NCI-H82 treated with DMSO at 0.1 percent for 48 hours (cell line): ENCODE results near the gene FANCI.
"Not testable (repeated sequence)": the region's sequence is repeated elsewhere in the genome, so short reads cannot be mapped to it uniquely, and the experiment has no call there.

Source experiments
- DNase-seq: peaks from one replicate; lab custom pipeline; 2025; ENCODE audit not compliant: unreplicated experiment; lab: John Stamatoyannopoulos, UW

FANCI gene

DNA sequence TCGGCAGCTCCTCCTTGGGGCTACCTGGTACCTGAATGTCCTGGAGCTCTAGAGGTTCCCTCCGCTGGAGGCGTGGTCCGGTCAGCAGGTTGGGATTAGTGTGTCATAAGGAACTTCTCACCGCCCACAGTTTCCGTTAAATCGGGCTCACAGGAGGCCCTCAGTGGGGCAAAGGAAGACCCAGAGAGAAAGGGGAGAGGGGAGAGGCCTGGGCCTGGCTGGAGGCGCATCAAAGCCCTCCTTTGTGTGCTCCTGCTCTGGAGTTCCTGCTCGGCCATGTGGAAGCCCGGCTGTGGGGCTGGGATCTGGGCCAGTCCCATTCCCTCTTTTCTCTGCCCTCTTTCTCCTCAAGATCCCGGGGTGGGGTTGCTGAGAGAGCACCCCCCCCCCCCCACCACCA is 22.2 kb upstream of the FANCI start, which contains the start of gene RLBP1:
RLBP1 (minus strand) TSS at position 37 of the 400 bp plus-strand sequence. CDS start 2,604 bp downstream, outside the sequence.
- DNase-seq = no peak

DNA sequence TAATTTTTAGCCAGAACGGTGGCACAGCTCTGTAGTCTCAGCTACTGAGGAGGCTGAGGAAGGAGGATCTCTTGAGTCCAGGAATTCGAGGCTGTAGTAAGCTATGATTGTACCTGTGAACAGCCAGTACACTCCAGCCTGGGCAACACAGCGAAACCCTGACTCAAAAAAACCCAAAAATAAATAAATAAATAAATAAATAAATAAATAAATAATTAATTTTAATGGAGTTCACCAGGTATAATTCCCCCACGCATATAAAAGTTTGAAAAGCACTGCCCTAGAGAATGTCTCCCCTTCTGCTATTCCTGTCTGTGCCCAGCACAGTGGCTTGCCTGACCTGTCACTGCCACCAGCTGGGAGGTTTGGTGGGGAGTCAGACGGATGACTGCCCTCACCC is 18.2 kb upstream of the FANCI start:
- no peak for DNase-seq

DNA sequence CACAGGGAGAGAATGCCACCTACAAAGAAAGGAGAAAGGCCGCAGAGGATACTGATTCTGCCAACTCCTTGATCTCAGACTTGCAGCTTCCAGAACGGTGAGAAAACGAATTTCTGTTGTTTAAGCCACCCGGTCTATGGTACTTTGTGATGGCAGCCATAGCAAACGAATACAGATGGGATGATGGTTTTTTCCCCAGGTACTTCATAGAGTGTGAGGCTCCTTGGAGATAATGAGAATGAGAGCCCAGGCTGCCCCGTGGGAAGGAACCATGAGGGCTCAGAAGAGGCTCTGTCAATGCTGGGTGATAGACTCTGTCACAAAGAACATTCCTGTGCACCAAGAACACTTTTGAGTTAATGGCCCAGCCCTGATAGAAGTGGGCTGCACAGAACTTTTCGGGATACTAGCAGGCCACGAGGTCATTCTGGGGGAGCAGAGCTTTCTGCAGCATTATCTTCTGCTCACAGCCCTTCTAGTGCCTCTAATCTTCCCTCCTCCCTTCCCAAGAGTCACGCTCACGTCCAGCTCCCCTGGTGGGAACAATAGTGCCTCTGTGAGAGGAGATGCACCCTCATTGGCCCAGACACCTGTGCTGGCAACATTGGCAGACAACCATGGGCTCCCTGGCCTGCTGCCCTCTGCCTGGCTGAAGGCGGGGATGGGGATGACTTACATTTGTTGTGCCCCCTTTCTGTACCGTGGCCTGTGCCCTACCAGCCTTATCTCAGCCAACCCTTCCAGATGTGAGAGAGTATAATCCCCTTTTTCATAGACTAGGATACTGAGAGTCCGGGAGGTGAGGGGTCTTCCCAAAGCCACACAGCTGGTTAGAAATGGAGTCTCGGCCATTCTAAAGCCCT is 17.2 kb upstream of the FANCI start:
- DNase-seq = no peak

DNA sequence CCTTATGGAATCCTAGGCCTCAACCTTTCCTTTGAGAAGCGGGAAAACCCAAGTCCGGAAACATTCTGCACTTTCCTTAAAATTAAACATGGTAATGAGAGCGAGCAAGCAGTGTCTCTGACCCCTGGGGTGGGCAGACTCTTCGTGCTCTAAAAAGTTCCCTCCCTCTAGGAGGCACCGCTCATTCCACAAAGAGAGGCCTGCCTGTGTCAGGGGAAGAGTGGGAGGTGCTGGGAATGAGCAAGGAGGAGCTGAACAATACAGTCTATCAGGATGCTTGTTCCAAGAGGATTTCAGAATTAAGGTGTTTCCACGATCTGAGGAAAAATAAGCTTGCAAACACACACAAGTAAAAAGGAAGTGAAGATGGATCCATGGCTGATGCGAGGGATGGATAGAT is 16.4 kb upstream of the FANCI start:
- no peak for DNase-seq

DNA sequence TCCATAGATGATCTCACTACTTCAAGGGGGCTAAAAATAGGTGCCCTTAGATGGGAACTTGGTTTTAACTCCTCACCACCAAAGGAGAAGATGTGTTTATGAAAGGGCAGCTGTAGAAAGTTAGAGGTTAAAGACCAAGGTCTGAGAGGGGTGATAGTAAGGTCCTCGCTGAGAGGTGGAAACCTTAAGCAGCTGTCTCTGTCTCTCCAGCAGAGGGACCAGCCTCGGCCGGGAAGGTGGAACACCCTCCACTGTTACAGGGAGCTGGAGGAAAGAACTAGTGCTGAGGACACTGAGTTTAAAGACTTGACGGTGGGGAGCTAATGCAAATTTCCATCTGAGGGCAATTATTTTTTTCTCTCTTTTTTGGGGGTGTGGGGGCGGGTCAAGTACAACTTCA is 13.5 kb upstream of the FANCI start:
- DNase-seq = no peak

DNA sequence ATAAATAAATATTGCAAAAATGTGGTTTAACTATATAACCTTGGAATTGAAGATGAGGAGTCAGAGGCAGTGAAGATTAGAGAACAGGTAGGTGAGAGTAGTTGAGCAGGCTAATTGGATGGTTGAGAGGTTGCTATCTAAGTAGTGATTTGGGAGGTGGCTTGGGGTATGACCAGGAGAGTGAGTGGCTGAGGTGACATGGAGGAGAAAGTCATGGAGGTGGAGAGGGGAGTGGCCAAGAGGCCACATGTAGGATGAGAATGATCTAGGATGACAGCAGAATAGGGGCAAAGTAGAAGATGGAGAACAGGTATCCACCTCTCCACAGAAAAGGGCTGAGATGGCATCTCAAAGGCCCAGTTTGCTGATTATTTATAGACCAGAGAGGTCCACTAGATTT is 11.9 kb upstream of the FANCI start:
- DNase-seq = no peak

DNA sequence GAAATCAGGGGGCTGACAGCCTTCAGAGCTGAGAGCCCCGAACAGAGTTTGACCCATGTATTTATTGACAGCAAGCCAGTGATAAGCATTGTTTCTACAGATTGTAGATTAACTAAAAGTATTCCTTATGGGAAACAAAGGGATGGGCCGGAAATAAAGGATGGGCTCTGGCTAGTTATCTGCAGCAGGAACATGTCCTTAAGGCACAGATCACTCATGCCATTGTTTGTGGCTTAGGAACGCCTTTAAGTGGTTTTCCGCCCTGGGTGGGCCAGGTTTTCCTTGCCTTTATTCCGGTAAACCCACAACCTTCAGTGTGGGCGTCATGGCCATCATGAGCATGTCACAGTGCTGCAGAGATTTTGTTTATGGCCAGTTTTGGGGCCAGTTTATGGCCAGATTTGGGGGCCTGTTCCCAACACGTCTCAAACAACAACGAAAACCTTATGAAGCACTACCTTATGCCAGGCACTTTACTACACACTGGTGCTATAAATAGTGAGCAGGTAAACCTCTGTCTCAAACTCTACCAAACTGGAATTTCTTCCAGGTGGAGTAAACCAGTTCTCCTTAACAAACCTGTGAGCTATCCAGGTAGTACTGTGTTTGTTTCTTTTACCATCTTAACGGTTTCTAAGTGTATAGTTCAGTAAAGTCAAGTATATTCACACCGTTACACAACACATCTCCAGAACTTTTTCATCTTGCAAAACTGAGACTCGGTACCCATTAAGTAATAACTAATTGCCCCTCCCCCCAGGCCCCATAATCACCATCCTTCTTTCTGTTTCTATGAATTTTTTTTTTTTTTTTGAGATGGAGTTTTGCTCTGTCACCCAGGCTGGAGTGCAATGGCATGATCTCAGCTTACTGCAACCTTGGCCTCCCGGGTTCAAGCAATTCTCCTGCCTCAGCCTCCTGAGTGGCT is 3.6 kb upstream of the FANCI start:
- not testable (repeated sequence) for DNase-seq

DNA sequence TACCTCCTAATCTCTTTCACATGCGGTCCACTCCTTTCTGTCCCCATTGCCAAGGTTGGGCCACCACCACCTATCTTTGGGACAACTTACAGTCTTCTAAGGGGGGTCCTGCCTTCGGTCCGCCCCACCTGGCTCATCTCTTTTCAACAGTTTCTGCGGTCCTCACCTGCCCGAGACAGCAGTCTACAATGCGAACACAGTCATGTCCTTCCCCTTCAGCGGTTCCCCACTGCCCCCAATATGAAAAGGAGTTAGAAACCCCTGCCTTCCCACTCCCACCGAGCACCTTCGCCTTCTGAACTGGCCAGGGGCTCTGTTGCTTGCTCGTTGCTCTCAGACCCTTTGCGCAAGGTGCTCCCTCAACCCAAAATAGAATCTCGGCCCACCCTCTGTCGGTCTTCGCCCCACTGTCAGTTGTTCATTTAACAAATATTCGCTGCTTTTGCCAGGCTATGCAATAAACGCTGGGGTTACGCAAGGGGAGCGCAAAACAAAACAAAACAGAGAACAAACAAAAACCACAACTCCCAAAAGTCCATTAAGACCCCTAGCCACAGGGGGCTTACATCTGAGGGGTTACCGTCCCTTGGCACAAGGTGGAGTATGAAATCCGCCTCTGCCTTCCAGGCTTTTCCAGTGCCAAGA is 611 bp upstream of the FANCI start:
- no peak for DNase-seq

DNA sequence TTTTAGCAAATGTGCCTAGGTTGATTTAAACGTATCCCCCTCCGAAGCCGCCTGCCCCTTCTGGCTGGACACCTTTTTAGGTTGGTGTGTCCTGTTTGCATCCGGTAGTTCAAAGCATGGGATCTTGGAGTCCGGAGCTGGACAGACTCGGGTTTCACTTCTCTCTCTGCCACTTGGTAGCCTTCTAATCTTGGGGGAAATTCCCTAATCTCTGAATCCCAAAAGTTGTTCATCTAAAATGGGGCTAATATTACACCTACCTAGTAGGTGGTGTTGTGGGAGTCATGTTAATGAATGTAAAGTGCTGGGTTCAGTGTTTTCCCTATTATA is 760 bp downstream of the FANCI start:
- no peak for DNase-seq

DNA sequence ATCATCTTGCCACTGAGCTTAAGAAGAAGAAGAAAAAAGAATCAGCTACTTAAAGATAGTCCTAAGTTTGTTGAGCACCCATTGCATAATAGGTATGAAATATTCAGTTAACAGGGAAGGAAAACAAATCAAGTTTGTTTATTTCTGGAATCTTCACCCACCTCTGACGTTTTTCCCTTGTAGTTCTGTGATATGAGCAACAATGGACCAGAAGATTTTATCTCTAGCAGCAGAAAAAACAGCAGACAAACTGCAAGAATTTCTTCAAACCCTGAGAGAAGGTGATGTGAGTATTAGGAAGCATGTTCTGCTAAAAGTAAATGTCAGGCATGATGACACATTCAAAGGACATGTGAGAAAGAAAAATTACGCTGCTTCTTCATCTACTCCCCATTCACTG is 3.7 kb downstream of the FANCI start:
- no peak for DNase-seq

DNA sequence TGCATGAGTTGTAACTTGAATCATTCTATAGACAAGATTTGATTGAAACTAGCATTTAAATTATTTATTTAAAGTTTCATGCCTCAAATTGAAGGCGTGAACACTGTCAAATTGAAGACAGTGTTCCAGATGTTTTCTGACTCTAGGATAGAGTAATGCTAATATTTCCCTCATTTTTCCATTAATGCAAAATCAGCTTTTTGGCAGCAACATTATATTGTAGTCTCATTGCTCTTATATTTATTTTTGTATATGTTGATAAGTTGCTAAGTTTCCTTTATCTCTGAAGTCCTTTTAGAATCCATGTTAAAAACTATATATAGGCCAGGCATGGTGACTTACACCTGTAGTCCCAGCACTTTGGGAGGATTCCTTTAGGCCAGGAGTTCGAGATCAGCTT is 4.8 kb downstream of the FANCI start:
- no peak for DNase-seq

DNA sequence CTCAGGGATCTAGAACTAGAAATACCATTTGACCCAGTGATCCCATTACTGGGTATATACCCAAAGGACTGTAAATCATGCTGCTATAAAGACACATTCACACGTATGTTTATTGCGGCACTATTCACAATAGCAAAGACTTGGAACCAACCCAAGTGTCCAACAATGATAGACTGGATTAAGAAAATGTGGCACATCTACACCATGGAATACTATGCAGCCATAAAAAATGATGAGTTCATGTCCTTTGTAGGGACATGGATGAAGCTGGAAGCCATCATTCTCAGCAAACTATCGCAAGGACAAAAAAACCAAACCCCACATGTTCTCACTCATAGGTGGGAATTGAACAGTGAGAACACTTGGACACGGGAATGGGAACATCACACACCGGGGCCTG is 6.4 kb downstream of the FANCI start:
- DNase-seq = not testable (repeated sequence)

DNA sequence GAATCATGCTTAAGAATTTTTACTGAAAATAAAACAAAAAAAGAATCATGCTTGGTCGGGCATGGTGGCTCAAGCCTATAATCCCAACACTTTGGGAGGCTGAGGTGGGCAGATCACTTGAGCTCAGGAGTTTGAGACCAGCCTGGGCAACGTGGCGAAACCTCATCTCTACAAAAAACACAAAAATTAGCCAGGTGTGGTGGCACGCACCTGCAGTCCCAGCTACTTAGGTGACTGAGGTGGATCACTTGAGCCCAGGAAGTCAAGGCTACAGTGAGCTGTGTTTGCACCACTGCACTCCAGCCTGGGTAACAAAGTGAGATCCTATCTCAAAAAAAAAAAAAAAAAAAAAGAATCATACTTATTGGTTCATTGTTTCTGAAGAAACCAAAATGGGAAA is 33.5 kb downstream of the FANCI start:
- not testable (repeated sequence) for DNase-seq

DNA sequence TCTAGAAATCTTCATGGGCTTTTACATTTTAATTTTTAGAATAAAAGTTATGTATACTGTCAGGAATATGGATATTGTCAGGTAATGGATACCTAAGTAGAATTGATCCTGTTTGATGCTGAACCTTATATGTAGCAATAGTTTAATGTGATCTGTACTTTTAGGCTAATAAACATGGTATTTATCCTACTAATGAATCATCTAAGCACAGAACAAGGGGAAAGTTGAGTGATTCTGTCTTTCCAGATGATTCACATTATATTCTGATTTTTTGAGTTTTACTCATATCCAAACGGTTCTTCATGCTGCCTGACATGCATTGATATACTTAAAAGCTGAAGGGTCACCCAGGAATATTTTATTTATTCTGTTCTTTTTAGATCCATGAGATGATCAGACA is 34.5 kb downstream of the FANCI start:
- DNase-seq = no peak

DNA sequence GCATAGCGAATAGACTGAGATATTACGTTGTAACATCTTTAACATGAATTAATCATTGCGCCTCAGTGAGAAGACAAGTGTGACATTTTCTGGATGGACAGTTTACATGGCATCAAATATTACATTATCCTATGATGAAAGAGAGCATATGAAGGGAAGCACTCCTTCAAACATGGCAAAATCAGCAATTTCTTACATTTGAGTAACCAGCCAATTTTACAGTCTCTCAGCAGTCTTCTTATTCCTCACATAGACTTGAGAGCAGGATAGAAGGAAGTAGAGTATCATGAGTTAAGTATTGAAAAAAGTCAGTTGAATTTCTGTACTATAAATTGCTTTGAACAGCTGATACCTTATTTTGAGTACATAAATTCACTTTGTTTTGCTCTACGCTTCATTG is 38.9 kb downstream of the FANCI start:
- no peak for DNase-seq

DNA sequence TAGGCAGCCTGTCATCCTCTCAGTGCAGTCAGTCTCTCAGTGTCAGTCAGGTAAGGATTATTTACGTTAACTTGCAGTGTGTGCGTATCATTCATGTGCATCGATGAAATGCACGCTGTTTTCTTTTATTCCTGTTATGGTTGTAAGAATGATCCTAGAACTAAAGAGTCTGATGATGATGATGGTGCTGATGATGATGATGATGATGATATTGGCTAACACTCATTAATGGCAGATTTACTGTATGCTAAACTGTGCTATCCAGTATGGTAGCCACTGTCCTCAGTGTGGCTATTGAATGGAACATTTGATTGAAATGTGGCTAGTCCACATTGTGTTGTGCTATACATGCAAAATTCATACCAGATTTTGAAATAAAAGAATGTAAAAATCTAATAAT is 39.4 kb downstream of the FANCI start:
- DNase-seq = no peak

DNA sequence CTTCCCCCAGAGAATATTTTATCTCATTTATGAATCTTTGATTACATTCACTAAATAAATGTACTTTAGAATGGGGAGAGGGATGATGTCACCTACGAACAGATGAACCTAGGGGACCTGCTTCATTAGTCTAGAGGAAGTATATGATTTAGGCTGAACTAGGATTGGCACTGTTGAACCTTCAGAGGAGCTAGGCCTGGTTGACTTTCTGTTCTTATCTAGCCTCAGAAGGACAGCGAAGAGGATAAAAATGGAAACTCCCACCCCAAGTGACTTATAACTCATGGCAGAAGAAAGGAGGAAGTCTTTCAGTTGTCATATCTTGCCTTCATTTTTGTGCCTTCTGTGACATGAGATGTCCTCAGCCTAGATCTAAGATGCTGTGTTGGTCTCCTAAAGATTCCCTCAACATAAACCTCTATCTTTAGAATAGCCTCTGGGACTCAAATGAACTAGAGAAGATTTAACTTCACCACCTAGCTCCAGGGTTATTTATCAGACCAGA is 48.2 kb downstream of the FANCI start:
- no peak for DNase-seq

DNA sequence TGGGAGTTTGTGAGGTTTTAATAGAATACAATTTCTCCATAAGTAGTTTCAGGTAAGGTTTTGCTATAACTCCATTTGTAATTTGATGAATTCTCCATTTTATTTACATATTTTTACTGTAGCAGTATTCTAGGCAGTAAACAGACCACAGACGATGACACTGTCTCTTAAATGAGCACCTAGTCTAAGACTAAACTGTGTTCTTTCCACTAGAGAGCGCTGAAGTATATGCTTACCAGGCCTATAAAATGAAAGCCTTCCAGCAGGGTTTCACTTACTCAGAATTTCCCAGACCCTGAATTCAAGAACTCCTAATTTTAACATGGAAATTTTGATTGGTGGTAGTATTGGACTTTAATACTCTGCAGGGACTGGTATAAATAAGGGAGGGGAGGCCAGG is 49.2 kb downstream of the FANCI start:
- DNase-seq = no peak

DNA sequence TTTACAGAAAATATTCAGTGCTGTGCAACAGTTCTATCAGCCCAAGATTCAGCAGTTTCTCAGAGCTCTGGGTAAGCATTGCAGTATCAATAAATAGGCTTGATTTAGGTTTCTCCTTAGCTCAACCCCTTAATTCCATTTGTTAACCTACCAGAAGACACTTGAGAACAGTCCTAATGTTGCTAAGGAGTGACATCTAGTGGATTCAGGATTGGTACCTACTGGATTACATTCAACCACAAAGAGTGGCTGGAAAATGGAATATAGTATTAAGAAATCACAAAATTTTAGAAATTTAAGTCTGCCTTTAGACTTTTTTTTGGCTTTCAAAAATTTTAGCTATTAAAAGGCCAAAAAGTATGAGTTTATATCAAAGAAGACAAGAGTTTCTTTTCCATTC is 56.1 kb downstream of the FANCI start:
- DNase-seq = no peak

DNA sequence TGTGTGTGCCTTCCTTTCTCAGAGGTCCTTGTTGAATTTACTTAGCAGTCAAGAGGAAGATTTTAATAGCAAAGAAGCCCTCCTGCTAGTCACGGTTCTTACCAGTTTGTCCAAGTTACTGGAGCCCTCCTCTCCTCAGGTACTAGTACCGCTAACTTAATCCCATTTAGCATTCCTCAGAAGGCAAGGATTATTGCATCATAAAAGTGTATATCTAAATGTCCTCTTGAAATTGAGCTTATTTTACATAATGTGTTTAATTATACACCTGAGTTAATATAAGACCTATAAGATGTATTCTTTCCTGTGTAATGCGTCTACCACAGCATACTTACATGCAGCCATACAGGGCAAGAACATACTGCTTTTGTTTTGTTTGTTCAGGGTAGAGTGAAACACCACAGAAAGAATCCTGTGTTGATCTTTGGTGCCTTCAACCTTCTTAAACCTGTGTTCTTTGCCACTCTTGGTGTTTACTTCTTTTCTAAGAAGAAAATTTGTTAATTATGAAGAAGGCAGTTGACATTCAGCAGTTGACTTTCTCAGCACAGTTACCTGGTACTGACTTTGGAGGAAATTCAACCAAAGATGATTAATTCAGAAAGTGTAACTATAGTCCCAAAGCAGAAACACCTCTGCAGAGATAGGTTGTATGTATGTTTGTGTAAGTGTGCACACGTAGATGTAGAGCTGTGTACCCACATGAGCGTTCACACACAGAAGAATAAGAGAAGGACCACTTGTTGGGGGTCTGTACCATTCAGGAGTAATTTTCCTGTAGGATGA is 57.7 kb downstream of the FANCI start:
- DNase-seq = no peak

DNA sequence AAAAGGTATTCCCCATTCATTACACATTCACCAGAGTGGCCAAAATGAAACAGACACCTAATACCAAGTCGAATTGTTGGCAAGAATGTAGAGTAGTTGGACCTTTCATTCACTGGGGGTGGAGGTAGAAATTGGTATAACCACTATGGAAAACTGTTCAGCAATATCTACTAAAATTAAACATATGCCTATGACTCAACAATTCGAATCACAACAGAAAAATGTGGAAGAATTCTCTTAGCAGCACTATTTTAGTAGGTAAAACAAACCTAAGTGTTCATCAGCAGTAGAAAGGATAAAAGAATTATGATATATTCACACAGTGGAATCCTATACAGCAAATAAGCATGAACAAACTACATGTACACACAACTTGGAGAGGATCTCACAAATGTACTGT is 60.2 kb downstream of the FANCI start:
- DNase-seq = no peak
